PC-3 (cell line): Measurements from ENCODE around the gene FAM219B. TPM values are rescaled to one million over a fixed set of nuclear protein-coding genes. Genes with fewer than 3 reads are reported as not detected.
A peak's percentile ranks its signal among the peaks of the same experiment; 100 is the strongest.

Experiments used
- ATAC-seq: fragments of 200-7000 bp; cut with Tn5 transposase; 2 replicates; pipeline ENCODE4 v1.9.1; 2020; ENCODE audit warnings: mild to moderate bottlenecking, moderate library complexity
- BruUV-seq: library from RNA; stranded (reverse); fragments of 400-500 nt; replicated peaks from 2 replicates; lab custom pipeline; 2021; lab: Mats Ljungman, UMichigan
- CTCF ChIA-PET: fragments of 300-600 bp; sonication (Branson Sonifier 250); formaldehyde crosslinking; loops from one replicate; lab custom pipeline; 2022; ENCODE audit warnings: antibody characterized with exemption; lab: Charles Lee
- POLR2A ChIA-PET: fragments of 300-600 bp; sonication (Branson Sonifier 250); formaldehyde crosslinking; loops from one replicate; lab custom pipeline; 2022; ENCODE audit warnings: antibody characterized with exemption; ENCODE audit not compliant: unreplicated experiment; lab: Charles Lee
- DNase-seq: peaks from one replicate; pipeline ENCODE4 v3.0.0-alpha.2; 2015
- H2AFZ ChIP-seq: fragments of 300-600 bp; sonication (generic); 2 replicates; pipeline ENCODE4 v1.6.0; 2016; ENCODE audit warnings: antibody characterized with exemption, low read length
- H3F3A ChIP-seq: fragments of 300-600 bp; sonication (generic); one replicate; pipeline ENCODE4 v1.6.0; 2017; ENCODE audit warnings: antibody characterized with exemption, low read length, control low read depth, mild to moderate bottlenecking; ENCODE audit not compliant: unreplicated experiment
- H3K27ac ChIP-seq: fragments of 300-600 bp; sonication (generic); 2 replicates; pipeline ENCODE4 v1.5.1; 2016; ENCODE audit warnings: mild to moderate bottlenecking, low read length
- H3K27me3 ChIP-seq: fragments of 300-600 bp; sonication (generic); 2 replicates; pipeline ENCODE4 v1.6.1; 2016; ENCODE audit warnings: low read length, mixed read lengths
- H3K36me3 ChIP-seq: fragments of 300-600 bp; sonication (generic); 2 replicates; pipeline ENCODE4 v1.6.1; 2016; ENCODE audit warnings: low read depth, mixed run types, low read length, mixed read lengths
- H3K4me1 ChIP-seq: fragments of 300-600 bp; sonication (generic); 2 replicates; pipeline ENCODE4 v1.5.1; 2016; ENCODE audit warnings: low read length; ENCODE audit not compliant: insufficient read depth
- H3K4me2 ChIP-seq: fragments of 300-600 bp; sonication (generic); 2 replicates; pipeline ENCODE4 v1.6.0; 2016; ENCODE audit warnings: low read length
- H3K4me3 ChIP-seq: fragments of 300-600 bp; sonication (generic); 2 replicates; pipeline ENCODE4 v1.5.1; 2016; ENCODE audit warnings: mild to moderate bottlenecking, low read length, mixed read lengths
- H3K79me2 ChIP-seq: fragments of 300-600 bp; sonication (generic); 2 replicates; pipeline ENCODE4 v1.6.1; 2017; ENCODE audit warnings: low read length, mixed read lengths
- H3K9ac ChIP-seq: fragments of 300-600 bp; sonication (generic); 2 replicates; pipeline ENCODE4 v1.6.0; 2016; ENCODE audit warnings: mild to moderate bottlenecking, low read length
- H3K9me2 ChIP-seq: fragments of 300-600 bp; sonication (generic); replicated peaks from 2 replicates; pipeline ENCODE4 v1.6.1; 2016; ENCODE audit warnings: mixed run types, low read length, mixed read lengths
- H3K9me3 ChIP-seq: fragments of 300-600 bp; sonication (generic); 2 replicates; pipeline ENCODE4 v1.6.1; 2016; ENCODE audit warnings: low read length, mixed read lengths
- H4K20me1 ChIP-seq: fragments of 300-600 bp; sonication (generic); 2 replicates; pipeline ENCODE4 v1.6.1; 2016; ENCODE audit warnings: low read length, mixed read lengths
- EZH2 ChIP-seq: fragments of 300-600 bp; sonication (generic); IDR thresholded peaks from one replicate; pipeline ENCODE4 v1.6.1; 2017; ENCODE audit warnings: antibody characterized with exemption, mild to moderate bottlenecking, low read length; ENCODE audit not compliant: unreplicated experiment
- EZH2phosphoT487 ChIP-seq: fragments of 300-600 bp; sonication (generic); IDR thresholded peaks from 2 replicates; pipeline ENCODE4 v1.6.1; 2018; ENCODE audit warnings: mild to moderate bottlenecking, antibody characterized with exemption, low read length, borderline replicate concordance
- intact Hi-C: fragments of 100-400 bp; cut with micrococcal nuclease; formaldehyde crosslinking; loops from 2 replicates; pipeline ENCODE4 v1.9.0; 2023
- total RNA-seq: library from RNA; depleted of rRNA; stranded (reverse); fragments of >200 nt; gene quantifications from 2 replicates; pipeline ENCODE4 v1.2.3, GENCODE V29; 2014
- TF ChIP-seq, protein P1 (sequence below): fragments of 300-600 bp; sonication (generic); conservative IDR thresholded peaks from 2 replicates; pipeline ENCODE4 v1.5.1; 2017; ENCODE audit warnings: antibody characterized with exemption, low read depth, mild to moderate bottlenecking, low read length

FAM219B gene
- total RNA-seq, 1 experiment from 2014 or later: 23.8 TPM

DNA sequence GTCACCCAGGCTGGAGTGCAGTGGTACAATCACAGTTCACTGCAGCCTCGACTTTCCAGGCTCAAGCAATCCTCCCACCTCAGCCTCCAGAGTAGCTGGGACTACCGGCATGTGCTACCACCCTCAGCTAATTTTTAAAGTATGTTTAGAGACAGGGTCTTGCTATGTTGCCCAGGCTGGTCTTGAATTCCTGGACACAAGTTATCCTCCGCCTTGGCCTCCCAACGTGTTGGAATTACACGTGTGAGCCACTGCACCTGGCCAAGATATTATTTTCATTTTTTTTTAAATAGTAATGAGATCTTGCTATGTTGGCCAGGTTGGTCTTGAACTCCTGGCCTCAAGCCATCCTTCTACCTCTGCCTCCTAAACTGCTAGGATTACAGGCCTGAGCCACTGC, 21.2 kb downstream of the FAM219B start:
- H3K27ac ChIP-seq: no peak overlapping the region
- no peak overlapping the region for H3K4me2 ChIP-seq
- no TSS peak for BruUV-seq
- no peaks in the 10 kb centered on the region for H3K9me3 ChIP-seq
- POLR2A ChIA-PET: no interaction called here
- ATAC-seq (no peak), DNase-seq (no peak)
- H2AFZ ChIP-seq: no peak overlapping the region
- TF ChIP-seq, protein P1, sequence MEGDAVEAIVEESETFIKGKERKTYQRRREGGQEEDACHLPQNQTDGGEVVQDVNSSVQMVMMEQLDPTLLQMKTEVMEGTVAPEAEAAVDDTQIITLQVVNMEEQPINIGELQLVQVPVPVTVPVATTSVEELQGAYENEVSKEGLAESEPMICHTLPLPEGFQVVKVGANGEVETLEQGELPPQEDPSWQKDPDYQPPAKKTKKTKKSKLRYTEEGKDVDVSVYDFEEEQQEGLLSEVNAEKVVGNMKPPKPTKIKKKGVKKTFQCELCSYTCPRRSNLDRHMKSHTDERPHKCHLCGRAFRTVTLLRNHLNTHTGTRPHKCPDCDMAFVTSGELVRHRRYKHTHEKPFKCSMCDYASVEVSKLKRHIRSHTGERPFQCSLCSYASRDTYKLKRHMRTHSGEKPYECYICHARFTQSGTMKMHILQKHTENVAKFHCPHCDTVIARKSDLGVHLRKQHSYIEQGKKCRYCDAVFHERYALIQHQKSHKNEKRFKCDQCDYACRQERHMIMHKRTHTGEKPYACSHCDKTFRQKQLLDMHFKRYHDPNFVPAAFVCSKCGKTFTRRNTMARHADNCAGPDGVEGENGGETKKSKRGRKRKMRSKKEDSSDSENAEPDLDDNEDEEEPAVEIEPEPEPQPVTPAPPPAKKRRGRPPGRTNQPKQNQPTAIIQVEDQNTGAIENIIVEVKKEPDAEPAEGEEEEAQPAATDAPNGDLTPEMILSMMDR: no peak
- TF ChIP-seq EZH2phosphoT487: no peak
- TF ChIP-seq EZH2: no peak
- peaks cover 6% of the 10 kb centered on the region for H3K79me2 ChIP-seq
- H4K20me1 ChIP-seq: no peaks in the 10 kb centered on the region
- no peak overlapping the region for H3K9ac ChIP-seq
- no peaks in the 10 kb centered on the region for H3F3A ChIP-seq
- peaks cover 17% of the 10 kb centered on the region; the same call in 1 of the 2 replicates for H3K4me1 ChIP-seq
- no peaks in the 10 kb centered on the region for H3K9me2 ChIP-seq
- H3K27me3 ChIP-seq: no peaks in the 10 kb centered on the region
- no peak overlapping the region for H3K4me3 ChIP-seq
- intact Hi-C loops: no loop called here
- no peaks in the 10 kb centered on the region for H3K36me3 ChIP-seq
- CTCF ChIA-PET: no interaction called here

DNA sequence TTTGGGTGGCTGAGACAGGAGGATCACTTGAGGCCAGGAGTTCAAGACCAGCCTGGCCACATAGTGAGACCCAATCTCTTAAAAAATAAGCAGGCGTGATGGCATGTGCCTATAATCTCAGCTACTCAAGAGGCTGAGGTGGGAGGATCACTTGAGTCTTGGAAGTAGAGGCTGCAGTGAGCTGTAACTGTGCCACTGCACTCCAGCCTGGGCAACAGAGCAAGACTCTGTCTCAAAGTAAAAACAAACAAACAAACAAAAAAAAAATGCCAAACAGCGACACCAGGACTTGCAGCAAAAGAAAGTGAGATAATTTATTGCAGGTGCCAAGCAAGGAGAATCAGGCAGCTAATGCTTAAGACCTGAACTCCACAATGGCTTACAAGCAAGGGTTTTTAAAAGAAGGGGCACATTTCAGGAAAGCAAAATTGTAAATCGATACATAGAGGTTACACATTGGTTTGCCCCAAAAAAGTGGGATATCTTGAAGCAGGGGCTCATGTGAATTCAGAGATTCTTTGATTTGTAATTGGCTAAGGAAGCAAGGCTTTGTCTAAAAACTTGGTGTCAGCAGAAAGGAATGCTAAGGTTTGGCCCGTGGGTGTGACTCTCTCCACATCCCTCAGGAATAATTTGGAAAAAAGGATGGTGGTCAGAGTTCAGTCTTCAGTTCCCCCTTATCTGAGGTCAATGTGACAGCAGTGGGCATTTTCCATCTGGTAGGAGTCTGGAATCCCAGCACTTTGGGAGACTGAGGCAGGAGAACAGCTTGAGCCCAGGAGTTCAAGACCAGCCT, 22.0 kb downstream of the FAM219B start:
- Histone ChIP-seq H3K4me3 (no peak overlapping the region), H3K79me2 (no peaks in the 10 kb centered on the region), H3K9me3 (no peaks in the 10 kb centered on the region), H3K36me3 (no peaks in the 10 kb centered on the region), H3K9me2 (no peaks in the 10 kb centered on the region), H3K4me2 (no peak overlapping the region), H3K27me3 (no peaks in the 10 kb centered on the region), H3K4me1 (peaks cover 15% of the 10 kb centered on the region; the same call in 1 of the 2 replicates), H3K9ac (no peak overlapping the region), H2AFZ (peak overlapping the region; percentile 64; the same call in 1 of the 2 replicates), H3K27ac (no peak overlapping the region), H4K20me1 (no peaks in the 10 kb centered on the region), H3F3A (no peaks in the 10 kb centered on the region)
- intact Hi-C loops: no loop called here
- DNase-seq (peak; percentile 54), ATAC-seq (no peak)
- no TSS peak for BruUV-seq
- ChIA-PET POLR2A (no interaction called here), CTCF (no interaction called here)
- TF ChIP-seq EZH2 (no peak), EZH2phosphoT487 (no peak)
- TF ChIP-seq, protein P1: no peak

DNA sequence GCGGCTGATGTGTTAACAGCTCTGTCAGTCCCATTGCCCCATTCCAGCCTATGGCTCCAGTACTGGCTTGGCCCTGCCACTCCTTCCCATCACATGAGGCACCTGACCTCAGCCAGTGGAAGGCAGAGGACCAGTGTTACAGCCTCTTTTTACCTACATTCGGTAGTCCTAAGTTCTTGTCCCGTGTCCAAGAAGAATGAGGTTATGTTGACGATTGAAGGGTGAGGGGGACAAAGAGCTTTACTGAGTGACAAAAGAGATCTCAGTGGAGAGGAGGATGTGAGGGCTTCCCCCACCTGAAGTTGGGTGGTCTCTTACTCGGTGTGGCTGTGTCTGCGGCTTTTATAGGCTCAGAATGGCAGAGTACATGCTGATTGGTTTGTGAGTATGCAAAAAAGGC, 24.1 kb downstream of the FAM219B start:
- CTCF ChIA-PET: no interaction called here
- no peak for ATAC-seq
- BruUV-seq: no TSS peak
- H3K4me1 ChIP-seq: peaks cover 11% of the 10 kb centered on the region; the same call in 1 of the 2 replicates
- POLR2A ChIA-PET: no interaction called here
- intact Hi-C loops: no loop called here
- no peak overlapping the region for H3K4me2 ChIP-seq
- no peaks in the 10 kb centered on the region for H3F3A ChIP-seq
- no peaks in the 10 kb centered on the region for H3K79me2 ChIP-seq
- H3K36me3 ChIP-seq: no peaks in the 10 kb centered on the region
- no peak overlapping the region for H3K9ac ChIP-seq
- DNase-seq: no peak
- H3K4me3 ChIP-seq: no peak overlapping the region
- no peak overlapping the region for H3K27ac ChIP-seq
- H2AFZ ChIP-seq: no peak overlapping the region
- TF ChIP-seq EZH2 (no peak), EZH2phosphoT487 (no peak)
- TF ChIP-seq, protein P1: no peak
- no peaks in the 10 kb centered on the region for H3K9me2 ChIP-seq
- no peaks in the 10 kb centered on the region for H4K20me1 ChIP-seq
- H3K9me3 ChIP-seq: no peaks in the 10 kb centered on the region
- no peaks in the 10 kb centered on the region for H3K27me3 ChIP-seq
